Hepatocyte (in vitro differentiated cells): Measurements from ENCODE around the gene CELF4. TPM values are rescaled to one million over a fixed set of nuclear protein-coding genes. Genes with fewer than 3 reads are reported as not detected.

Source experiments
- DNase-seq: peaks from one replicate; pipeline ENCODE4 v3.0.0-alpha.2; 2016; ENCODE audit warnings: low spot score
- H2AFZ ChIP-seq: fragments of 200-600 bp; sonication (generic); 2 replicates; pipeline ENCODE4 v1.6.0; 2016; ENCODE audit warnings: antibody characterized with exemption, mild to moderate bottlenecking
- H3K27ac ChIP-seq: fragments of 200-600 bp; sonication (generic); 2 replicates; pipeline ENCODE4 v1.5.1; 2016; ENCODE audit warnings: mild to moderate bottlenecking
- H3K27me3 ChIP-seq: fragments of 200-600 bp; sonication (generic); 2 replicates; pipeline ENCODE4 v1.6.1; 2016
- H3K36me3 ChIP-seq: fragments of 200-600 bp; sonication (generic); replicated peaks from 2 replicates; pipeline ENCODE4 v1.5.1; 2016; ENCODE audit warnings: low read depth; ENCODE audit not compliant: insufficient read depth
- H3K4me1 ChIP-seq: fragments of 200-600 bp; sonication (generic); 2 replicates; pipeline ENCODE4 v1.5.1; 2016; ENCODE audit warnings: mild to moderate bottlenecking, moderate library complexity; ENCODE audit not compliant: insufficient read depth
- H3K4me2 ChIP-seq: fragments of 200-600 bp; sonication (generic); 2 replicates; pipeline ENCODE4 v1.6.0; 2016
- H3K4me3 ChIP-seq: fragments of 200-600 bp; sonication (generic); 2 replicates; pipeline ENCODE4 v1.5.1; 2016; ENCODE audit warnings: mild to moderate bottlenecking
- H3K79me2 ChIP-seq: fragments of 200-600 bp; sonication (generic); 2 replicates; pipeline ENCODE4 v1.6.0; 2017; ENCODE audit warnings: mild to moderate bottlenecking
- H3K9me2 ChIP-seq: fragments of 200-600 bp; sonication (generic); replicated peaks from 2 replicates; pipeline ENCODE4 v1.6.0; 2017; ENCODE audit warnings: mild to moderate bottlenecking; ENCODE audit not compliant: insufficient read depth
- H3K9me3 ChIP-seq: fragments of 200-600 bp; sonication (generic); 2 replicates; pipeline ENCODE4 v1.5.1; 2016; ENCODE audit warnings: low read depth, mild to moderate bottlenecking
- H4K20me1 ChIP-seq: fragments of 200-600 bp; sonication (generic); 2 replicates; pipeline ENCODE4 v1.6.0; 2016; ENCODE audit warnings: mild to moderate bottlenecking; ENCODE audit not compliant: insufficient read depth, poor library complexity, severe bottlenecking
- CTCF ChIP-seq: fragments of 200-600 bp; sonication (generic); IDR thresholded peaks from 2 replicates; pipeline ENCODE4 v1.5.1; 2016; ENCODE audit warnings: antibody characterized with exemption, mild to moderate bottlenecking; ENCODE audit not compliant: poor library complexity
- EZH2 ChIP-seq: fragments of 200-600 bp; sonication (generic); IDR thresholded peaks from 2 replicates; pipeline ENCODE4 v1.6.1; 2016; ENCODE audit warnings: antibody characterized with exemption, mild to moderate bottlenecking, borderline replicate concordance
- EZH2phosphoT487 ChIP-seq: fragments of 200-600 bp; sonication (generic); IDR thresholded peaks from one replicate; pipeline ENCODE4 v1.6.1; 2018; ENCODE audit warnings: antibody characterized with exemption, mild to moderate bottlenecking, low read depth, moderate library complexity; ENCODE audit not compliant: unreplicated experiment, severe bottlenecking
- WGBS: methylation state at CpG from one replicate; pipeline ENCODE4 v1.1.6; 2016; ENCODE audit warnings: low lambda C conversion rate; ENCODE audit errors: missing lambda C conversion rate; 5-methylcytosine and 5-hydroxymethylcytosine counted together
- polyA plus RNA-seq: library from polyadenylated mRNA; unstranded; fragments of >200 nt; fragmentation: Nextera tagmentation; extraction: Ambion mirVana; gene quantifications from 2 replicates; pipeline ENCODE4 v1.2.1, GENCODE V29; 2016
- total RNA-seq: library from RNA; depleted of rRNA; stranded (reverse); fragments of >200 nt; gene quantifications from 2 replicates; pipeline ENCODE4 v1.2.3, GENCODE V29; 2014

Gene CELF4
- total and polyA plus RNA-seq, 2 experiments from 2014 or later: 1.3 to 2.9 TPM

GRCh38 chr18:37276111-37276890 lies 289.3 kb downstream of the CELF4 start:
- no peaks in the 10 kb centered on the region for H3K9me2 ChIP-seq

GRCh38 chr18:37275237-37275741 lies 290.3 kb downstream of the CELF4 start:
- H3K27ac ChIP-seq: no peak overlapping the region
- no peak for TF ChIP-seq CTCF
- TF ChIP-seq EZH2phosphoT487: no peak
- TF ChIP-seq EZH2: no peak
- no peak overlapping the region for H3K4me3 ChIP-seq
- no peaks in the 10 kb centered on the region for H3K9me2 ChIP-seq
- no peaks in the 10 kb centered on the region for H3K79me2 ChIP-seq
- no peak overlapping the region for H2AFZ ChIP-seq
- DNase-seq: no peak
- no peak overlapping the region for H3K4me2 ChIP-seq
- 85% methylated on average over 8 of the region's 32 CpGs for WGBS
- no peaks in the 10 kb centered on the region for H3K36me3 ChIP-seq
- no peaks in the 10 kb centered on the region for H3K4me1 ChIP-seq
- no peaks in the 10 kb centered on the region for H3K9me3 ChIP-seq
- H3K27me3 ChIP-seq: no peaks in the 10 kb centered on the region
- no peaks in the 10 kb centered on the region for H4K20me1 ChIP-seq

More at GRCh38 chr18:37276111-37276890, 289.3 kb downstream of the CELF4 start:
- Histone ChIP-seq H3K27ac (no peak overlapping the region), H3K27me3 (no peaks in the 10 kb centered on the region), H2AFZ (no peak overlapping the region), H3K79me2 (no peaks in the 10 kb centered on the region), H3K4me3 (no peak overlapping the region), H3K9me3 (no peaks in the 10 kb centered on the region), H3K36me3 (no peaks in the 10 kb centered on the region), H3K4me2 (no peak overlapping the region), H4K20me1 (no peaks in the 10 kb centered on the region), H3K4me1 (no peaks in the 10 kb centered on the region)
- DNase-seq: no peak
- 84% methylated on average over 10 of the region's 10 CpGs for WGBS
- TF ChIP-seq EZH2 (no peak), CTCF (no peak), EZH2phosphoT487 (no peak)

- no peak for DNase-seq
- Histone ChIP-seq H3K4me3 (no peak overlapping the region), H3K36me3 (no peaks in the 10 kb centered on the region), H3K27me3 (no peaks in the 10 kb centered on the region), H2AFZ (no peak overlapping the region), H3K4me2 (no peak overlapping the region), H3K9me2 (no peaks in the 10 kb centered on the region), H4K20me1 (no peaks in the 10 kb centered on the region), H3K9me3 (no peaks in the 10 kb centered on the region), H3K4me1 (no peaks in the 10 kb centered on the region), H3K79me2 (no peaks in the 10 kb centered on the region), H3K27ac (no peak overlapping the region)
- 96% methylated on average over 61 of the region's 82 CpGs for WGBS
- TF ChIP-seq CTCF (no peak), EZH2 (no peak), EZH2phosphoT487 (no peak)
These were observed 291.0 kb downstream of the CELF4 start for GRCh38 chr18:37274309-37275236.
